Hepatocyte (in vitro differentiated cells): ENCODE measurements around the gene MFSD2A.

ENCODE experiments used
- EZH2 ChIP-seq: fragments of 200-600 bp; sonication (generic); IDR thresholded peaks from 2 replicates; pipeline ENCODE4 v1.6.1; 2016; ENCODE audit warnings: antibody characterized with exemption, mild to moderate bottlenecking, borderline replicate concordance
- TF ChIP-seq, protein P1 (sequence below): fragments of 200-600 bp; sonication (generic); IDR thresholded peaks from 2 replicates; pipeline ENCODE4 v1.5.1; 2016; ENCODE audit warnings: antibody characterized with exemption, mild to moderate bottlenecking; ENCODE audit not compliant: poor library complexity

DNA sequence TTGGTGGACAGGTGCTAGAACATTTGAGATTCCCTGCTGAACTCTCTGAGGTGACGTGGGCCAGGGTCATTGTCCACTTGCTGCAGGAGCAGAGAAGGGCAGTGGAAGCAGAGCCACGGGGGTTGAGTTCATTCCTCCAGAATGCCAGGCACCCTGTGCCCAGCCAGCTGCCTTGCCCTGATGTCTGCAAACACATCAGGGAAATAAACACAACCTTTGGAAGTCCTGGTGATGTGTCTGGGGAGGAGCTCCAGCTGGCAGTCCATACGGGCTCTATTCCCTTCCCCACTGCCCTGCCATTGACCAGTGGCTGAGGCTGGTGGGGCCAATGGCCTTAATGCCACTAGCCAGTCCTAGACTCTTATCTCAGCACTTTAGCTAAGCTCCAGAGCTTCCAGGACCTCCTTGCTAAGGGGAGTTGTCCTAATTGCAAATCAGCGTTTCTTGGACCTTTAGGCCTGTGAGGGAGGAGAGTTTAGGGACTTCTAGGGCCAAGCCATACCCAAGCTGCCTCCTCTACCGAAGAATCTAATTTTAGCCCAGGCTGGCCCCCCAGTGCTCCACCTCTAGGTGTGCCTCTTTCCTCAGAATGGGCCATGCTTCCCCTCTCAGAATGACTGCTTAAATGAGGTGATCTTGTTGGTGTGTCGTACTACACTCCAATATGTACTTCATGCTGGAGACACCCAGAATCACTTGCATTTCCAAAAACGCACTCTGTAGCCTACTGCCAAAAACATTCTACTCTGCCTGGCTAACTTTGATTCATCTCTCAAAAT lies 25.9 kb upstream of the MFSD2A start:
- TF ChIP-seq, protein P1, sequence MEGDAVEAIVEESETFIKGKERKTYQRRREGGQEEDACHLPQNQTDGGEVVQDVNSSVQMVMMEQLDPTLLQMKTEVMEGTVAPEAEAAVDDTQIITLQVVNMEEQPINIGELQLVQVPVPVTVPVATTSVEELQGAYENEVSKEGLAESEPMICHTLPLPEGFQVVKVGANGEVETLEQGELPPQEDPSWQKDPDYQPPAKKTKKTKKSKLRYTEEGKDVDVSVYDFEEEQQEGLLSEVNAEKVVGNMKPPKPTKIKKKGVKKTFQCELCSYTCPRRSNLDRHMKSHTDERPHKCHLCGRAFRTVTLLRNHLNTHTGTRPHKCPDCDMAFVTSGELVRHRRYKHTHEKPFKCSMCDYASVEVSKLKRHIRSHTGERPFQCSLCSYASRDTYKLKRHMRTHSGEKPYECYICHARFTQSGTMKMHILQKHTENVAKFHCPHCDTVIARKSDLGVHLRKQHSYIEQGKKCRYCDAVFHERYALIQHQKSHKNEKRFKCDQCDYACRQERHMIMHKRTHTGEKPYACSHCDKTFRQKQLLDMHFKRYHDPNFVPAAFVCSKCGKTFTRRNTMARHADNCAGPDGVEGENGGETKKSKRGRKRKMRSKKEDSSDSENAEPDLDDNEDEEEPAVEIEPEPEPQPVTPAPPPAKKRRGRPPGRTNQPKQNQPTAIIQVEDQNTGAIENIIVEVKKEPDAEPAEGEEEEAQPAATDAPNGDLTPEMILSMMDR: no peak
- no peak for TF ChIP-seq EZH2
